Endothelial cell of umbilical vein (primary cell): ENCODE data around the gene ZNF831. TPM values are rescaled to one million over a fixed set of nuclear protein-coding genes. Genes with fewer than 3 reads are reported as not detected.

ENCODE experiments used
- BruUV-seq: library from RNA; stranded (reverse); fragments of 400-500 nt; replicated peaks from 2 replicates; lab custom pipeline; 2021; lab: Mats Ljungman, UMichigan
- CTCF ChIA-PET: fragments of 300-600, 350-600 bp; sonication (Branson Sonifier 250); formaldehyde crosslinking; loops from one replicate; lab custom pipeline; 2021; ENCODE audit warnings: antibody characterized with exemption, inconsistent platforms; lab: Charles Lee
- POLR2A ChIA-PET: fragments of 300-600, 350-600 bp; sonication (Branson Sonifier 250); formaldehyde crosslinking; loops from one replicate; lab custom pipeline; 2021; ENCODE audit warnings: antibody characterized with exemption, inconsistent platforms; lab: Charles Lee
- DNase-seq: peaks from one replicate; pipeline ENCODE4 v3.0.0-alpha.2; 2011; ENCODE audit warnings: low read depth, low spot score
- FAIRE-seq: peaks from 2 replicates; lab custom pipeline; 2011; peaks lifted over from hg19 to GRCh38; lab: Jason Lieb, UNC
- H2AFZ ChIP-seq: 2 replicates; pipeline ENCODE4 v1.6.0; 2012; ENCODE audit warnings: low read depth, low read length, control low read depth, inconsistent platforms
- H3K27ac ChIP-seq: 2 replicates; pipeline ENCODE4 v1.5.1; 2011; ENCODE audit warnings: low read depth, mild to moderate bottlenecking, control low read depth, low read length, moderate library complexity; ENCODE audit not compliant: insufficient read depth
- H3K27me3 ChIP-seq, 2 experiments: 2 replicates each; pipeline versions ENCODE4 v1.6.0 to v1.6.1; 2011; ENCODE audit warnings: low read length in 2 of 2, mixed read lengths in 1 of 2; ENCODE audit not compliant: control insufficient read depth in 2 of 2, insufficient read depth in 2 of 2
- H3K36me3 ChIP-seq, 2 experiments: 2 replicates in 1 of 2; 3 replicates in 1 of 2; pipeline ENCODE4 v1.5.1; 2011; ENCODE audit warnings: low read length in 2 of 2, mild to moderate bottlenecking in 1 of 2, moderate library complexity in 1 of 2; ENCODE audit not compliant: control insufficient read depth in 2 of 2, insufficient read depth in 2 of 2; ENCODE audit errors: extremely low read depth in 1 of 2
- H3K4me1 ChIP-seq: 3 replicates; pipeline ENCODE4 v1.5.1; 2011; ENCODE audit warnings: mild to moderate bottlenecking, low read length; ENCODE audit not compliant: control insufficient read depth, insufficient read depth; ENCODE audit errors: extremely low read depth
- H3K4me2 ChIP-seq: 2 replicates; pipeline ENCODE4 v1.6.1; 2011; ENCODE audit warnings: low read length, control low read depth, mixed read lengths; ENCODE audit not compliant: insufficient read depth
- H3K4me3 ChIP-seq, 3 experiments: fragments of 200-600 bp in 1 of 3; sonication (generic), shearing (Covaris generic) in 1 of 3; replicated peaks in 1 of 3; 2 replicates each; pipeline ENCODE4 v1.5.1; 2011 to 2016; ENCODE audit warnings: control low read depth in 3 of 3, low read length in 3 of 3, mild to moderate bottlenecking in 2 of 3, inconsistent platforms in 1 of 3, low read depth in 1 of 3, moderate library complexity in 1 of 3; ENCODE audit not compliant: insufficient read depth in 1 of 3
- H3K79me2 ChIP-seq: 2 replicates; pipeline ENCODE4 v1.6.0; 2012; ENCODE audit warnings: low read length, inconsistent platforms; ENCODE audit not compliant: control insufficient read depth, insufficient read depth
- H3K9ac ChIP-seq: replicated peaks from 2 replicates; pipeline ENCODE3; 2011; ENCODE audit warnings: low read length, control low read depth; ENCODE audit not compliant: insufficient read depth; ENCODE audit errors: extremely low read depth
- H3K9me1 ChIP-seq: replicated peaks from 3 replicates; pipeline ENCODE4 v1.6.0; 2011; ENCODE audit warnings: mild to moderate bottlenecking, low read length; ENCODE audit not compliant: control insufficient read depth, insufficient read depth; ENCODE audit errors: extremely low read depth
- H3K9me3 ChIP-seq: replicated peaks from 2 replicates; pipeline ENCODE4 v1.5.1; 2012; ENCODE audit warnings: low read length, inconsistent platforms; ENCODE audit not compliant: control insufficient read depth, insufficient read depth
- H4K20me1 ChIP-seq: replicated peaks from 2 replicates; pipeline ENCODE3; 2011; ENCODE audit warnings: mild to moderate bottlenecking, low read length; ENCODE audit not compliant: control insufficient read depth, insufficient read depth; ENCODE audit errors: extremely low read depth
- FOS ChIP-seq: IDR thresholded peaks from 2 replicates; pipeline ENCODE4 v1.6.1; 2011; ENCODE audit warnings: mild to moderate bottlenecking, low read length, moderate library complexity, borderline replicate concordance; ENCODE audit not compliant: insufficient read depth
- MYC ChIP-seq: IDR thresholded peaks from one replicate; pipeline ENCODE4 v1.6.1; 2011; ENCODE audit warnings: mild to moderate bottlenecking, low read depth, low read length
- POLR2A ChIP-seq: IDR thresholded peaks from 2 replicates; pipeline ENCODE4 v1.6.1; 2012; ENCODE audit warnings: low read depth, mild to moderate bottlenecking, control low read depth, low read length
- POLR2AphosphoS5 ChIP-seq: IDR thresholded peaks from 2 replicates; pipeline ENCODE4 v1.6.1; 2012; ENCODE audit warnings: low read depth, mild to moderate bottlenecking, control low read depth, low read length, moderate library complexity; ENCODE audit not compliant: insufficient read depth
- dilution Hi-C: fragments of 300-500 bp; cut with MboI; formaldehyde crosslinking; loops from one replicate; pipeline ENCODE4 v1.15.0; 2019; ENCODE audit warnings: low sequenced_read_pairs; ENCODE audit not compliant: extremely low pct_ligation_motif_present
- intact Hi-C: fragments of 100-400 bp; cut with micrococcal nuclease; formaldehyde crosslinking; loops from one replicate; pipeline ENCODE4 v1.10.0; 2022
- polyA plus RNA-seq, 4 experiments: library from polyadenylated mRNA; depleted of rRNA in 3 of 4; stranded (reverse) in 3 of 4; unstranded in 1 of 4; fragments of >200 nt; gene quantifications; 2 replicates each; pipeline versions ENCODE4 v1.2.1 to v1.2.3, GENCODE V29; 2011 to 2012; ENCODE audit warnings: missing spikeins in 1 of 4
- total RNA-seq: library from RNA; stranded (reverse); gene quantifications from 2 replicates; pipeline ENCODE4 v1.2.3, GENCODE V29; 2021
- TF ChIP-seq, protein P1 (sequence below), 2 donors: IDR thresholded peaks; 1 replicate in 1 of 2; 2 replicates in 1 of 2; pipeline ENCODE4 v1.5.1; 2011; ENCODE audit warnings: low read length in 2 of 2, mild to moderate bottlenecking in 2 of 2, moderate library complexity in 2 of 2, control low read depth in 1 of 2, inconsistent platforms in 1 of 2, low read depth in 1 of 2; ENCODE audit not compliant: insufficient read depth in 1 of 2; ENCODE audit errors: extremely low read depth in 1 of 2

Gene ZNF831
- total and polyA plus RNA-seq, 2 donors (not counting 3 experiments of a cell fraction or from before 2014, with no cell fraction given), result not detected

GRCh38 chr20:59221707-59222252 lies 58.2 kb downstream of the ZNF831 start:
- Histone ChIP-seq H4K20me1 (no peaks in the 10 kb centered on the region), H3K36me3 (no peaks in the 10 kb centered on the region), H3K27me3 (peaks cover 20% of the 10 kb centered on the region in 2 experiments), H3K4me1 (peaks cover 7% of the 10 kb centered on the region), H3K9ac (peak overlapping the region; percentile 26), H3K4me3 (peak overlapping the region; percentile 42 to 71 (median 61)), H3K27ac (no peak overlapping the region), H2AFZ (peak overlapping the region; percentile 74), H3K79me2 (no peaks in the 10 kb centered on the region), H3K9me1 (no peaks in the 10 kb centered on the region), H3K4me2 (peak overlapping the region; percentile 78), H3K9me3 (no peaks in the 10 kb centered on the region)
- FAIRE-seq (peak; percentile 46), DNase-seq (peak; percentile 12)
- dilution Hi-C loops, result no loop called here
- POLR2A ChIA-PET, result interaction anchor here (1.4 kb wide), 1 partner anchor 333 kb away, joined by 3 read pairs; no protein-coding TSS in a partner anchor
- no peak for TF ChIP-seq MYC
- no peak for TF ChIP-seq FOS
- TF ChIP-seq, protein P1, sequence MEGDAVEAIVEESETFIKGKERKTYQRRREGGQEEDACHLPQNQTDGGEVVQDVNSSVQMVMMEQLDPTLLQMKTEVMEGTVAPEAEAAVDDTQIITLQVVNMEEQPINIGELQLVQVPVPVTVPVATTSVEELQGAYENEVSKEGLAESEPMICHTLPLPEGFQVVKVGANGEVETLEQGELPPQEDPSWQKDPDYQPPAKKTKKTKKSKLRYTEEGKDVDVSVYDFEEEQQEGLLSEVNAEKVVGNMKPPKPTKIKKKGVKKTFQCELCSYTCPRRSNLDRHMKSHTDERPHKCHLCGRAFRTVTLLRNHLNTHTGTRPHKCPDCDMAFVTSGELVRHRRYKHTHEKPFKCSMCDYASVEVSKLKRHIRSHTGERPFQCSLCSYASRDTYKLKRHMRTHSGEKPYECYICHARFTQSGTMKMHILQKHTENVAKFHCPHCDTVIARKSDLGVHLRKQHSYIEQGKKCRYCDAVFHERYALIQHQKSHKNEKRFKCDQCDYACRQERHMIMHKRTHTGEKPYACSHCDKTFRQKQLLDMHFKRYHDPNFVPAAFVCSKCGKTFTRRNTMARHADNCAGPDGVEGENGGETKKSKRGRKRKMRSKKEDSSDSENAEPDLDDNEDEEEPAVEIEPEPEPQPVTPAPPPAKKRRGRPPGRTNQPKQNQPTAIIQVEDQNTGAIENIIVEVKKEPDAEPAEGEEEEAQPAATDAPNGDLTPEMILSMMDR (IDR thresholded peaks at IDR 0.05; ENCODE audit: extremely low read depth in 1 of 2, insufficient read depth in 1 of 2, low read depth in 1 of 2, low read length in 2 of 2), result no peak
- no peak for TF ChIP-seq POLR2AphosphoS5
- TF ChIP-seq POLR2A, result no peak
- no TSS peak for BruUV-seq
- intact Hi-C loops, result loop anchor here (1.0 to 10.0 kb wide), 9 partner anchors 133 to 987 kb away; partner anchors contain the start of gene NELFCD
- CTCF ChIA-PET, result interaction anchor here (0.5 to 5.8 kb wide), 30 partner anchors 9 to 741 kb away, joined by 3 to 127 read pairs (median 5); partner anchors contain the start of genes ATP5F1E, PRELID3B and STX16
